ENCODE measurements around the gene KPNA2. TPM values are rescaled to one million over a fixed set of nuclear protein-coding genes. Genes with fewer than 3 reads are reported as not detected.

The KPNA2 gene
- total and polyA plus RNA-seq, 2 of the 13 experiments (the other 11 are each of a cell fraction or from before 2014, with no cell fraction given), result 111 to 305 TPM

GRCh38 chr17:68035523-68036303, at the start of gene KPNA2 (continued):
- TF ChIP-seq ZNF142 (CRISPR knock-in tag; IDR thresholded peaks at IDR 0.05) (peak; percentile 88), PTBP1 (IDR thresholded peaks at IDR 0.05; ENCODE audit: low read depth, low read length, poor library complexity, severe bottlenecking) (peak; percentile 85), CHD4 (IDR thresholded peaks at IDR 0.05; ENCODE audit: borderline replicate concordance, low read length) (no peak), KAT7 (CRISPR knock-in tag; IDR thresholded peaks at IDR 0.05; ENCODE audit: borderline replicate concordance) (peak; percentile 91; the same call in 1 of the 2 replicates), FOXO4 (CRISPR knock-in tag; conservative IDR thresholded peaks at IDR 0.05) (peak; percentile 95; the same call in 1 of the 2 replicates), ZNF543 (CRISPR knock-in tag; IDR thresholded peaks at IDR 0.05) (0 out of 2 replicates have a peak, but pooled peaks have one; percentile 53), NCOA1 (CRISPR knock-in tag; IDR thresholded peaks at IDR 0.05) (peak; percentile 45; the same call in 1 of the 2 replicates), ZNF431 (CRISPR knock-in tag; IDR thresholded peaks at IDR 0.05; ENCODE audit: borderline replicate concordance, low read depth) (peak; percentile 80), HMG20B (CRISPR knock-in tag; conservative IDR thresholded peaks at IDR 0.05) (no peak), THAP7 (CRISPR knock-in tag; IDR thresholded peaks at IDR 0.05) (peak; percentile 52; the same call in 1 of the 2 replicates), ZFP82 (CRISPR knock-in tag; IDR thresholded peaks at IDR 0.05; ENCODE audit: borderline replicate concordance) (peak; percentile 91; the same call in 1 of the 2 replicates), MLLT10 (CRISPR knock-in tag; IDR thresholded peaks at IDR 0.05) (peak; percentile 81; the same call in 1 of the 2 replicates), SNAPC5 (CRISPR knock-in tag; IDR thresholded peaks at IDR 0.05; ENCODE audit: borderline replicate concordance) (peak; percentile 86; the same call in 1 of the 2 replicates), CEBPB (IDR thresholded peaks at IDR 0.05; ENCODE audit: borderline replicate concordance, low read depth, low read length) (no peak), ZNF850 (CRISPR knock-in tag; conservative IDR thresholded peaks at IDR 0.05) (0 out of 2 replicates have a peak, but pooled peaks have one; percentile 64)

Measured in HepG2 (cell line).